GM23338 (cell line): ENCODE measurements around the gene SRPK1. TPM values are rescaled to one million over a fixed set of nuclear protein-coding genes. Genes with fewer than 3 reads are reported as not detected.
A peak's percentile ranks its signal among the peaks of the same experiment; 100 is the strongest.

Experiments used
- ATAC-seq: fragments of 200-7000 bp; cut with Tn5 transposase; 3 replicates; pipeline ENCODE4 v1.9.1; 2020
- DNase-seq: peaks from one replicate; pipeline ENCODE4 v3.0.0-alpha.2; 2015; ENCODE audit warnings: low spot score
- H2AFZ ChIP-seq: fragments of 200-600 bp; sonication (generic); 2 replicates; pipeline ENCODE4 v1.8.0; 2016; ENCODE audit warnings: antibody characterized with exemption, mild to moderate bottlenecking, moderate library complexity
- H3F3A ChIP-seq: fragments of 200-600 bp; sonication (generic); replicated peaks from 2 replicates; pipeline ENCODE4 v1.8.0; 2017; ENCODE audit warnings: antibody characterized with exemption, mixed run types, low read depth
- H3K27ac ChIP-seq: fragments of 200-600 bp; sonication (generic); 2 replicates; pipeline ENCODE4 v1.6.1; 2016; ENCODE audit warnings: low read depth
- H3K27me3 ChIP-seq: fragments of 200-600 bp; sonication (generic); 2 replicates; pipeline ENCODE4 v1.8.0; 2016; ENCODE audit warnings: mild to moderate bottlenecking, mixed run types, moderate library complexity; ENCODE audit not compliant: insufficient read depth
- H3K36me3 ChIP-seq: fragments of 200-600 bp; sonication (generic); 2 replicates; pipeline ENCODE4 v1.8.0; 2016; ENCODE audit warnings: mild to moderate bottlenecking; ENCODE audit not compliant: insufficient read depth
- H3K4me1 ChIP-seq: fragments of 200-600 bp; sonication (generic); 2 replicates; pipeline ENCODE4 v1.8.0; 2016; ENCODE audit warnings: mild to moderate bottlenecking, moderate library complexity; ENCODE audit not compliant: insufficient read depth
- H3K4me2 ChIP-seq: fragments of 200-600 bp; sonication (generic); 2 replicates; pipeline ENCODE4 v1.7.1; 2017; ENCODE audit warnings: mixed run types
- H3K4me3 ChIP-seq: fragments of 200-600 bp; sonication (generic); 2 replicates; pipeline ENCODE4 v1.6.1; 2016; ENCODE audit warnings: mixed run types
- H3K79me2 ChIP-seq: fragments of 200-600 bp; sonication (generic); replicated peaks from 2 replicates; pipeline ENCODE4 v1.8.0; 2017; ENCODE audit warnings: mild to moderate bottlenecking; ENCODE audit not compliant: insufficient read depth
- H3K9me2 ChIP-seq: fragments of 200-600 bp; sonication (generic); 2 replicates; pipeline ENCODE4 v1.8.0; 2017; ENCODE audit not compliant: insufficient read depth
- H4K20me1 ChIP-seq: fragments of 200-600 bp; sonication (generic); replicated peaks from 2 replicates; pipeline ENCODE4 v1.8.0; 2017; ENCODE audit warnings: mild to moderate bottlenecking; ENCODE audit not compliant: insufficient read depth
- H3K27ac Mint-ChIP-seq: 2 replicates; pipeline ENCODE4 v1.8.0; 2020; ENCODE audit warnings: inconsistent platforms, mild to moderate bottlenecking, moderate library complexity, mixed read lengths
- H3K27me3 Mint-ChIP-seq: 3 replicates; pipeline ENCODE4 v1.8.0; 2022; ENCODE audit warnings: low read depth, mild to moderate bottlenecking, moderate library complexity, mixed read lengths, inconsistent platforms; ENCODE audit not compliant: insufficient read depth, poor library complexity
- H3K36me3 Mint-ChIP-seq: 3 replicates; pipeline ENCODE4 v1.8.0; 2021; ENCODE audit warnings: low read depth, mild to moderate bottlenecking, inconsistent platforms, moderate library complexity, mixed read lengths
- H3K4me1 Mint-ChIP-seq: 3 replicates; pipeline ENCODE4 v1.8.0; 2020; ENCODE audit warnings: mild to moderate bottlenecking, inconsistent platforms, mixed read lengths
- H3K4me3 Mint-ChIP-seq: 3 replicates; pipeline ENCODE4 v1.8.0; 2021; ENCODE audit warnings: moderate library complexity, mild to moderate bottlenecking, inconsistent platforms, mixed read lengths
- H3K9me3 Mint-ChIP-seq: 3 replicates; pipeline ENCODE4 v1.8.0; 2020; ENCODE audit warnings: moderate library complexity, mild to moderate bottlenecking, inconsistent platforms, mixed read lengths
- CREB1 ChIP-seq: fragments of 250-450 bp; sonication (Bioruptor Pico); IDR thresholded peaks from 2 replicates; pipeline ENCODE4 v1.5.0; 2020; ENCODE audit warnings: low read depth, mild to moderate bottlenecking, moderate library complexity
- EZH2 ChIP-seq: fragments of 200-600 bp; sonication (generic); IDR thresholded peaks from one replicate; pipeline ENCODE4 v1.8.0; 2017; ENCODE audit warnings: antibody characterized with exemption, mild to moderate bottlenecking, low read depth; ENCODE audit not compliant: unreplicated experiment
- EZH2phosphoT487 ChIP-seq: fragments of 200-600 bp; sonication (generic); IDR thresholded peaks from one replicate; pipeline ENCODE4 v1.8.1; 2018; ENCODE audit warnings: antibody characterized with exemption; ENCODE audit not compliant: unreplicated experiment
- JUNB ChIP-seq: IDR thresholded peaks from one replicate; pipeline ENCODE4 v1.6.1; 2016; ENCODE audit warnings: antibody characterized with exemption; ENCODE audit not compliant: unreplicated experiment
- NANOG ChIP-seq: IDR thresholded peaks from 2 replicates; pipeline ENCODE4 v1.6.1; 2016; ENCODE audit warnings: antibody characterized with exemption, borderline replicate concordance
- POLR2AphosphoS5 ChIP-seq: IDR thresholded peaks from 2 replicates; pipeline ENCODE4 v1.6.1; 2016; ENCODE audit warnings: antibody characterized with exemption, low read depth
- STAT1 ChIP-seq: IDR thresholded peaks from one replicate; pipeline ENCODE4 v1.6.1; 2016; ENCODE audit warnings: antibody characterized with exemption; ENCODE audit not compliant: unreplicated experiment
- ZNF114 ChIP-seq: fragments of 250-450 bp; sonication (Bioruptor Pico); IDR thresholded peaks from 2 replicates; pipeline ENCODE4 v1.5.0; 2020; ENCODE audit warnings: mild to moderate bottlenecking, moderate library complexity
- ZNF331 ChIP-seq: fragments of 250-450 bp; sonication (Bioruptor Pico); IDR thresholded peaks from 2 replicates; pipeline ENCODE4 v1.5.0; 2020; ENCODE audit warnings: low read depth, mild to moderate bottlenecking, moderate library complexity
- ZNF462 ChIP-seq: fragments of 250-450 bp; sonication (Bioruptor Pico); IDR thresholded peaks from 2 replicates; pipeline ENCODE4 v1.5.0; 2020; ENCODE audit warnings: mild to moderate bottlenecking, moderate library complexity
- polyA plus RNA-seq: library from polyadenylated mRNA; unstranded; fragments of >200 nt; fragmentation: Nextera tagmentation; extraction: Ambion mirVana; gene quantifications from 2 replicates; pipeline ENCODE4 v1.2.1, GENCODE V29; 2016
- total RNA-seq: library from RNA; depleted of rRNA; stranded (reverse); fragments of >200 nt; shearing (Covaris generic); gene quantifications from 2 replicates; pipeline ENCODE4 v1.2.3, GENCODE V29; 2014
- TF ChIP-seq, protein P1 (sequence below): IDR thresholded peaks from 2 replicates; pipeline ENCODE4 v1.6.1; 2016; ENCODE audit warnings: antibody characterized with exemption
- TF ChIP-seq, protein P2 (sequence below): IDR thresholded peaks from one replicate; pipeline ENCODE4 v1.6.1; 2018; ENCODE audit warnings: antibody characterized with exemption; ENCODE audit not compliant: unreplicated experiment
- TF ChIP-seq, protein P3 (sequence below), 2 experiments: fragments of 200-600 bp in 1 of 2; sonication (generic) in 1 of 2; conservative IDR thresholded peaks; 2 replicates each; pipeline versions ENCODE4 v1.5.1 to v1.6.1; 2016 to 2017; ENCODE audit warnings: antibody characterized with exemption in 2 of 2, low read depth in 2 of 2, mild to moderate bottlenecking in 2 of 2, moderate library complexity in 1 of 2

The SRPK1 gene
- total and polyA plus RNA-seq, 2 experiments from 2014 or later = 175 to 202 TPM

DNA sequence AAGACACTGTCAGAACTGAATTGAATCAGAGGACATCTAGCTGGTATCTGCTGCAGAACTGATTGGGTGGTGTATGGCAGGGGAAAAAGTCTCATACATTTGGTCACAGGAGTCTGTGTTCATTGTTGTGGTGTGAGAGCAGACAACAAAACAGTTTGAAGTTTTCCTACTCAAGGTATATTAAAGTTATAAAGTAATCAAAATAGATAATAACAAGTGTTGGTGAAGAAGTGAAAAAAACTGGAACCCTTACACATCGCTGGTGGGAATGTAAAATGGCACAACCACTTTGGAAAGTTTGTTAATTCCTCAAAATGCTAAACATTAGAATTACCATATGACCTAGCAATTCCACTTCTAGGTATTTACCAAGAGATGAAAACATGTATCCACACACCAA, 24.7 kb downstream of the SRPK1 start:
- Mint-ChIP-seq H3K4me1 (peaks cover 24% of the 10 kb centered on the region), H3K36me3 (peaks cover 18% of the 10 kb centered on the region), H3K27ac (peak overlapping the region; percentile 60; the same call in 1 of the 2 replicates), H3K4me3 (no peak overlapping the region), H3K9me3 (no peaks in the 10 kb centered on the region), H3K27me3 (peaks cover 2% of the 10 kb centered on the region)
- Histone ChIP-seq H4K20me1 (peaks cover 45% of the 10 kb centered on the region), H3K4me1 (peaks cover 11% of the 10 kb centered on the region), H3K4me2 (no peak overlapping the region), H3K36me3 (no peaks in the 10 kb centered on the region; the same call in 1 of the 2 replicates), H2AFZ (no peak overlapping the region), H3K9me2 (no peaks in the 10 kb centered on the region), H3K27ac (no peak overlapping the region), H3K79me2 (peaks cover 100% of the 10 kb centered on the region), H3F3A (no peaks in the 10 kb centered on the region), H3K4me3 (no peak overlapping the region), H3K27me3 (no peaks in the 10 kb centered on the region)
- no peak for ATAC-seq
- TF ChIP-seq STAT1 (no peak), ZNF462 (CRISPR knock-in tag) (no peak), EZH2phosphoT487 (no peak), EZH2 (no peak), POLR2AphosphoS5 (no peak), NANOG (no peak), ZNF331 (CRISPR knock-in tag) (no peak), ZNF114 (CRISPR knock-in tag) (no peak), JUNB (no peak), CREB1 (CRISPR knock-in tag) (no peak)
- TF ChIP-seq, protein P1, sequence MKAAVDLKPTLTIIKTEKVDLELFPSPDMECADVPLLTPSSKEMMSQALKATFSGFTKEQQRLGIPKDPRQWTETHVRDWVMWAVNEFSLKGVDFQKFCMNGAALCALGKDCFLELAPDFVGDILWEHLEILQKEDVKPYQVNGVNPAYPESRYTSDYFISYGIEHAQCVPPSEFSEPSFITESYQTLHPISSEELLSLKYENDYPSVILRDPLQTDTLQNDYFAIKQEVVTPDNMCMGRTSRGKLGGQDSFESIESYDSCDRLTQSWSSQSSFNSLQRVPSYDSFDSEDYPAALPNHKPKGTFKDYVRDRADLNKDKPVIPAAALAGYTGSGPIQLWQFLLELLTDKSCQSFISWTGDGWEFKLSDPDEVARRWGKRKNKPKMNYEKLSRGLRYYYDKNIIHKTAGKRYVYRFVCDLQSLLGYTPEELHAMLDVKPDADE = no peak
- TF ChIP-seq, protein P2, sequence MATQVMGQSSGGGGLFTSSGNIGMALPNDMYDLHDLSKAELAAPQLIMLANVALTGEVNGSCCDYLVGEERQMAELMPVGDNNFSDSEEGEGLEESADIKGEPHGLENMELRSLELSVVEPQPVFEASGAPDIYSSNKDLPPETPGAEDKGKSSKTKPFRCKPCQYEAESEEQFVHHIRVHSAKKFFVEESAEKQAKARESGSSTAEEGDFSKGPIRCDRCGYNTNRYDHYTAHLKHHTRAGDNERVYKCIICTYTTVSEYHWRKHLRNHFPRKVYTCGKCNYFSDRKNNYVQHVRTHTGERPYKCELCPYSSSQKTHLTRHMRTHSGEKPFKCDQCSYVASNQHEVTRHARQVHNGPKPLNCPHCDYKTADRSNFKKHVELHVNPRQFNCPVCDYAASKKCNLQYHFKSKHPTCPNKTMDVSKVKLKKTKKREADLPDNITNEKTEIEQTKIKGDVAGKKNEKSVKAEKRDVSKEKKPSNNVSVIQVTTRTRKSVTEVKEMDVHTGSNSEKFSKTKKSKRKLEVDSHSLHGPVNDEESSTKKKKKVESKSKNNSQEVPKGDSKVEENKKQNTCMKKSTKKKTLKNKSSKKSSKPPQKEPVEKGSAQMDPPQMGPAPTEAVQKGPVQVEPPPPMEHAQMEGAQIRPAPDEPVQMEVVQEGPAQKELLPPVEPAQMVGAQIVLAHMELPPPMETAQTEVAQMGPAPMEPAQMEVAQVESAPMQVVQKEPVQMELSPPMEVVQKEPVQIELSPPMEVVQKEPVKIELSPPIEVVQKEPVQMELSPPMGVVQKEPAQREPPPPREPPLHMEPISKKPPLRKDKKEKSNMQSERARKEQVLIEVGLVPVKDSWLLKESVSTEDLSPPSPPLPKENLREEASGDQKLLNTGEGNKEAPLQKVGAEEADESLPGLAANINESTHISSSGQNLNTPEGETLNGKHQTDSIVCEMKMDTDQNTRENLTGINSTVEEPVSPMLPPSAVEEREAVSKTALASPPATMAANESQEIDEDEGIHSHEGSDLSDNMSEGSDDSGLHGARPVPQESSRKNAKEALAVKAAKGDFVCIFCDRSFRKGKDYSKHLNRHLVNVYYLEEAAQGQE = no peak
- TF ChIP-seq, protein P3, sequence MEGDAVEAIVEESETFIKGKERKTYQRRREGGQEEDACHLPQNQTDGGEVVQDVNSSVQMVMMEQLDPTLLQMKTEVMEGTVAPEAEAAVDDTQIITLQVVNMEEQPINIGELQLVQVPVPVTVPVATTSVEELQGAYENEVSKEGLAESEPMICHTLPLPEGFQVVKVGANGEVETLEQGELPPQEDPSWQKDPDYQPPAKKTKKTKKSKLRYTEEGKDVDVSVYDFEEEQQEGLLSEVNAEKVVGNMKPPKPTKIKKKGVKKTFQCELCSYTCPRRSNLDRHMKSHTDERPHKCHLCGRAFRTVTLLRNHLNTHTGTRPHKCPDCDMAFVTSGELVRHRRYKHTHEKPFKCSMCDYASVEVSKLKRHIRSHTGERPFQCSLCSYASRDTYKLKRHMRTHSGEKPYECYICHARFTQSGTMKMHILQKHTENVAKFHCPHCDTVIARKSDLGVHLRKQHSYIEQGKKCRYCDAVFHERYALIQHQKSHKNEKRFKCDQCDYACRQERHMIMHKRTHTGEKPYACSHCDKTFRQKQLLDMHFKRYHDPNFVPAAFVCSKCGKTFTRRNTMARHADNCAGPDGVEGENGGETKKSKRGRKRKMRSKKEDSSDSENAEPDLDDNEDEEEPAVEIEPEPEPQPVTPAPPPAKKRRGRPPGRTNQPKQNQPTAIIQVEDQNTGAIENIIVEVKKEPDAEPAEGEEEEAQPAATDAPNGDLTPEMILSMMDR (conservative IDR thresholded peaks at IDR 0.05; ENCODE audit: low read depth in 2 of 2) = no peak
- DNase-seq = no peak
